NCI-H1048 (cell line): Measurements from ENCODE around the gene KRT73.
"Not testable (repeated sequence)": the region's sequence is repeated elsewhere in the genome, so short reads cannot be mapped to it uniquely, and the experiment has no call there.

Experiments used
- DNase-seq: peaks from one replicate; lab custom pipeline; 2025; lab: John Stamatoyannopoulos, UW

KRT73 gene

GRCh38 chr12:52600475-52600874 lies 17.9 kb downstream of the KRT73 start:
- no peak for DNase-seq

DNA sequence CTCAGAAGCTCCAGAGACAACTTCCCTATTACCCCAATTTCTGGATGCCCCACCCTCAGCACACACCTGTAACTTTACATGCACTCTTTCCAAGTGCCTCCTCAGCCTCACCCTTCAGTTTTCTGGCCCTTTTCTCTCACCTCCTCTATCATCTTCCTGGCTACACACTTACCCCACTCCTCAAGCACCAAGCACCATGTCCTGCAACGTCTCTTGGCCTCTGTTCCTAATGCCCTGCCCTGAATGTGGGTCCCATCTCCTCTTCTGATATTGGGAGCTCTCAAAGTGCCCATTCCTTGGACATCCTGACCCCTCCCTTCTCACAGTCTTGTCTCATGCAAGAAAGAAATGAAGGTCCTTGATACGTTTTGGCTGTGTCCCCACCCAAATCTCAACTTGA lies 18.3 kb downstream of the KRT73 start:
- DNase-seq, result no peak

DNA sequence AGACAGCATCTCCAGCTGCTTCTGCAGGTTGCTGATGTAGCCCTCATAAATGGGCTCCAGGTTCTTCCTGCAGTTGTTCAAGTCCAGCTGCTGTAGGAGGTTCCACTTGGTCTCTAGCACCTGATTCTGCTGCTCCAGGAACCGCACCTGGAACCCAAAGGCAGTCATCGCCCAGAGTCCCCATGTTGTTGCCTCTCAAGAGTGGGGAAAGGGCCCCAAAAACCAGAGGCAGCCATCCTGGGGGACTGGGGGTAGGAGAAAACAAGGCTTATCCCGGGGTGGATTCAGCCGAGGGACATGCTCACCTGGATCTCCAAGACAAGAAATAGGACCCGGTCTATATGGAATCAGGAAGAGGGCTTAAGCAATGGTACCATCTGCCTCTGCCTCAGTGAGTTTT lies 19.4 kb downstream of the KRT73 start:
- DNase-seq, result no peak

GRCh38 chr12:52594237-52594636 lies 24.1 kb downstream of the KRT73 start:
- DNase-seq, result not testable (repeated sequence)

DNA sequence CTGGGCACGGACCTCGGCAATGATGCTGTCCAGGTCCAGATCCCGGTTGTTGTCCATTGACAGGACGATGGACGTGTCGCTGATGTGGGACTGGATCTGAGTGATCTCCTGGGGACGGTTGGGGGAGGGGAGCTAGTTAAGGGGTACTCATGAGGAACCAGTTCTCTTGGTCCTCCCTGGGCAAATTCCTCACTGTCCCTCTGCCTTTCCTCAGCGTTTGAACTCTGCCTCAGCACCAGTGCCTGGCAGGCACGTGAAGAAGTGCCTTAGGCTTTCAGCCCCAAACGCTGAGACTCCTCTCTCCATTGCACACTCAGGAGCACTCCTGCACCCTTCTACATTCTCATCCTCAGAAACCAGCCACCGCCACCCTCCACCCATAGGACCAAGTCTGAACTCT lies 26.8 kb downstream of the KRT73 start:
- no peak for DNase-seq

DNA sequence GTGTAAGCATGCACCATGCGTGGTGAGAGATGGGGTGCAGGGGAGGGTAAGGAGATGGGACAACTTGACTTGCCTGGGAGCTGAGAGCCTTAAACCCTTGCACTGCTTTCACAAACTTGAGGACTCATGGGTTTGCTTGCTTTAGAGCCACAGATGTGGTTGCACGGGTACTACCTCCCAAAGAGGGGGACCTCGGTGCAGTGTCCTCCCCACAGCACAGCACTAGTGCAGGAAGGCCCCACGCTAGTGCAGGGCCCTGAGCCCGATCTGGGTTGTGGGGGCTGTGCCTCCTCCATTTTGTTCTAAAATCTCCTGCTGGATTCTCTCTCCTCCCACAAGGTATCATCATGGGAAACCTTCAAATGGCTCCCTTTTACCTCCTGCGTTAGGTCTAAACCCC lies 28.3 kb downstream of the KRT73 start:
- no peak for DNase-seq

DNA sequence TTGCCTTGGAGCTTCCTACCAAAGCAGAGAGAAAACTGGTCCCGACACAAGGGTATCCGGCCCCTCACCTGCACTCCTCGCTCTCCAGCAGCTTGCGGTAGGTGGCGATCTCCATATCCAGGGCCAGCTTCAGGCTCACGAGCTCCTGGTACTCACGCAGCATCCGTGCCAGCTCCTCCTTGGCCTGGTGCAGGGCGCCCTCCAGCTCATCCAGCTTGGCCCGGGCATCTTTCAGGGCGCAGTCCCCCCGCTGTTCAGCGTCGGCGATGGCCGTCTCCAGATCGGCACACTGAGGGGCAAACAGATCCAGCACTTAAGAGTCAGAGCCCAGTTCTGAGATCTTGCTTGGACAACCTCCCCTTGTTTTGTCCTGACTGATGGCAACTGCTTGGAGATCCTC lies 30.8 kb downstream of the KRT73 start:
- no peak for DNase-seq

DNA sequence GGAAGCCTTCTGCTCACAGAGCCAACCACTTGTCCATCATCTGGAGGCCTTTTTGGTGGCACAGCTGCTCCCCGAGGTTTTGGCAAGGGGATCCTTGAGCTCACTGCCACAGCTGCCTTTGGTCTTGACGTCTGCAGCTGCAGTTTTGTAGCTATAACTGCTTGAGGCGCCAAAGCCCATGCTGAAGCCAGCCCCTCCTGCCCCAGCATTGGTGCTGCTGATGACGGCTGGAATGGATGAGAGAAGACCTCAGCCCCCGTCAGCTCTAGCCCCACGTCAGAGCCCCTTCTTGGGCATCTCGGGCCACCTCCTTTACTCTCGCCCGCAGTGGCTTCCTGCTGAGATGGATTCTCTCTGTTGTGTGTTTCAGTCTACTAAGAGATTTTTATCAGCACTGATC lies 32.4 kb downstream of the KRT73 start:
- DNase-seq, result no peak

GRCh38 chr12:52585066-52585465 lies 33.3 kb downstream of the KRT73 start:
- DNase-seq, result no peak

- no peak for DNase-seq
Observed at GRCh38 chr12:52584156-52584682, 34.1 kb downstream of the KRT73 start.

GRCh38 chr12:52582971-52583456 lies 35.3 kb downstream of the KRT73 start:
- no peak for DNase-seq

- no peak for DNase-seq
Observed at GRCh38 chr12:52582486-52582885, 35.9 kb downstream of the KRT73 start.

DNA sequence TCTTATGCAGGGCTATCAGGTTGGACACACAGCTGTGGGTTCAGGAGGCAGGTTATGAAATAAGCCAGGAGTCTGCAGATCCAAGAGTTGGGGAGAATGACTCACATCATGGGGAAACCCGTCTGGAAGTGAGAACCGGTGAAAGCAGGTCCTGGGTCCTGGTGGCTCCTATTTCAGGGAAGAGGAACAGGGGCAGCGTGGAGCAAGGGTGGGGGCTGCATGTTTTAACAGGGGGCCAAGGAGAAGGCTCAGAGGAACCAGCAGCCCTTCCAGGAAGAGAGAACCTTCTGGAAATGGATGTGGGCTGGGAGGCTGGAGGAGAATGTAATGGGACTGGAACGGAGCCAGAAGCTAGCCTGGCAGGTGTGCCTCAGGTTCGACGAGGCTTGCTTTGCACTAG lies 36.9 kb downstream of the KRT73 start:
- DNase-seq, result no peak

DNA sequence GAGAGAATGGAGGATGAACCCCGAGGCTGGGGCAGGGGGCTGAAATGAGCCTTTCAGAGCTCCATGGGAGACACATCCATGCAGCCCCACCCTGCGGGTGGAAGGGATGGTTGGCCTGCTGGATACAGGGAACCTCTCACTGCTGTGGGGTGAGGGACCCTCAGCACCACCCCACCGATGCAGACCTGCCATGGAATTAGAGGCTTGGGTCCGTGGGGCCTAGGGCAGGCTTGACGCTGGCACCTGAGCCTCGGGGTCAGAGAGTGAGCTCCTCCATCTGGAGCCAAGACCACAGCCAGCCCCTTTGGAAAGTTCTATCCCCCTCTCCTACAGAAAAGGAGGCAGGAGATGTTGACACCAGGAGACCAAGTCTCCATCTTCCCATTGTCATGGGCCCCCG lies 37.3 kb downstream of the KRT73 start:
- DNase-seq, result no peak

GRCh38 chr12:52580496-52580895 lies 37.9 kb downstream of the KRT73 start:
- no peak for DNase-seq

DNA sequence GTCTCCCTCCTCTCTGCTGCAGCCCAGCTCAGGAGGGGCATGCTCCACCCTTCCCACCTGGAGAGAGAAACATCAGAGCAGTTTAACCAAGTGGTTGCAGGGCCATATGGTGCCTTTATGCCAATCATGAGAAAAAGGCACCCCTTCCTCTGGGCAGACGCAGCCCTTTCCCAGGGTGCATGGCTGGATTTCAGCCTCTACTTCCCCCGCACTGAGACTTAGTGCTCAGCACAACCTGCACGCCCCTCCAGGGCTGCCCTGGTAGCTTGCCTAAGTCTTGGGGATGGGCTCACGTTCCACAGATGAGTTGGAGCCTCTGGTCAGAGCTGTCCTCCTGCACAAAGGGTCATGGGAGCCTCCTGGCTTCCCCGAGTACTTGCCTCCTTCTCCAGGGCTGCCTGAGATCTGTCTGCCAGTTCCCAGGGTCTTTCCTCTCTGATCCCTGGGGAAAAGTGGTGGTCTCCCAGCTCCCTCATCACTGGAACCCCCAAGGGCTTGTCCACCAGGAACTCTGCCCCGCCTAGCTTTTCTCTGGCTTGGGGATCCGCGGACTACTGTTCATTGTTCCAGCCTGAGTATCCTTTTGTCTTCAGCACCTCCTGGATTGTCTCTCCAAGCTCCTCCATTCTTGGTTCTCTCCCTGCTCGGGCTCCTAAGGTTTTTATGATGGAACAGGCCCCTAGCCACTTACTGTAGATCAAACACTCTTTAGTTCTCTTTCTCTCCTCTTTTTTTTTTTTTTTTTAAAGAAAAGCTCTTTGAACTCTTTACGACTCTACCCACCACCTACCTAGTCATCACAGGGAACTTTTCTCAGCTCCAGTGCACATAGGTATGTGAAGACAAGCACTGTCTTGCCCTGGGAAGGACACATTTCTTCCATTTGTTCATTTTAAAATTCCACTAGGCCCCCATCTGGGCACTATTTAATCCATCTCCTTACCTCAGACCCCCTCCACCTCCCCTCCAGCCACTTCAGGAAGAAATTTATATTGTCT lies 38.6 kb downstream of the KRT73 start:
- DNase-seq, result no peak

- no peak for DNase-seq
Observed at GRCh38 chr12:52578469-52578868, 39.9 kb downstream of the KRT73 start.

GRCh38 chr12:52577316-52577715 lies 41.0 kb downstream of the KRT73 start:
- DNase-seq, result no peak

DNA sequence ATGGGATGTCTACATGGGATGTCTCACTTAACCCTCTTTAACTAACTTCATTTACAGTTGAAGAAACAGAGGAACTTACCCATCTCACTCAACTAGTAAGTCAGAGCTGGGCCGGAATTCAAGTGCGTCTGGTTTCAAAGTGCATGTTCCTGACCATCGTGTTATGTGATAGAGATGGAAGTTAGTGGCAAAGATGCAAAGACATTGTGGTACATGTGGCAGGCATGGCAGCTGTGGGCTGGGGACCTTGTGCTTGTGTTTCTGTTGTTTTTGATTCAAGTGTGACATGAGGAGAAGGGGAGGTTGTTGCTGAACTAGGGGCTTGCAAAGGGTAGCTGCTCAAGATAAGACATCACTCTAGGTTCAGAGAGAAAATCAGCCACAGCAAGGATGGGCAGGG lies 42.4 kb downstream of the KRT73 start:
- DNase-seq, result no peak

GRCh38 chr12:52575256-52575655 lies 43.1 kb downstream of the KRT73 start:
- no peak for DNase-seq

DNA sequence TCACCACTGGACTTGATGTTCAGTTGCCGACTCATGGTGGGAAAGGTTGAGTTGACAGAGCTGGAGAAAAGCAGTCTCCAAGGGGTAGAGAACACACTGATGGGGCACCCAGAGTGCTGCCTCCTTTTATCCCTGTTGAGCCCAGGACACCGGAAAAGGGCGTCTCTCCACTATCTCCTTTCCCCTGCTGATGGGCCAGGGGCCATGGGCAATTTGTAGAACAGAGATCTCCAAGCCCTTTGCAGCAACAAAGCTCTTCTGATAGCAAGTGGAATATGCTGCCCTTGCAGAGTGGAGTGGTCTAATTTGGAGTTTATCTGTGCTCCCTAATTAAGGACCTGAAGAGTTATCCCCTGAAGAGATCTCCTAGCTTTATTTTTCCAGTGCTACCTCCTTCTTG lies 44.6 kb downstream of the KRT73 start, which contains the start of gene KRT74:
Gene KRT74, minus strand, starts transcription at position 101 of the 400 bp plus-strand sequence. Its CDS starts 66 bp downstream, at position 35.
- DNase-seq, result no peak

- no peak for DNase-seq
Observed at GRCh38 chr12:52573306-52573705, 45.1 kb downstream of the KRT73 start.

DNA sequence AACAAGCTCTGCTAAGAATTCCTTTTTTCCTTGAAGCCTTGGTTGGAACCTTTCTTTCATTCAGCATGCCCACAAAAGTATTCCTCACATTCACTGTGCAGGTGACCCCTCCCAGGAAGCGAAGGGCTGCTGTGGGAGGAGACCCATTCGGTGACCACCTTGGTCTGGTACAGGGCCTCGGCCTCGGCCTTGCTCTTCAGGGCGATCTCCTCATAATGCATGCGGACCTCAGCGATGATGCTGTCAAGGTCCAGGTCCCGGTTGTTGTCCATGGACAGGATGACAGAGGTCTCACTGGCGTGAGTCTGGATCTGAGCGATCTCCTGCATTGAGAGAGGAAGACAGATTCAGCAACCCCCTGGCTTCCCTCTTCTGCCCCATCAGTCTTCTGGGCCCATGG lies 47.8 kb downstream of the KRT73 start:
- DNase-seq, result no peak
